Measurements from ENCODE around the gene ELAC2.

- TF ChIP-seq NFIC (IDR thresholded peaks at IDR 0.05; ENCODE audit: low read depth, low read length), result no peak
- no peak for TF ChIP-seq SRF (IDR thresholded peaks at IDR 0.05; ENCODE audit: low read depth in 2 of 2, low read length in 2 of 2)
- no peak for TF ChIP-seq KAT2A (conservative IDR thresholded peaks at IDR 0.05; ENCODE audit: control insufficient read depth, low read depth, low read length)
- TF ChIP-seq, protein P1, sequence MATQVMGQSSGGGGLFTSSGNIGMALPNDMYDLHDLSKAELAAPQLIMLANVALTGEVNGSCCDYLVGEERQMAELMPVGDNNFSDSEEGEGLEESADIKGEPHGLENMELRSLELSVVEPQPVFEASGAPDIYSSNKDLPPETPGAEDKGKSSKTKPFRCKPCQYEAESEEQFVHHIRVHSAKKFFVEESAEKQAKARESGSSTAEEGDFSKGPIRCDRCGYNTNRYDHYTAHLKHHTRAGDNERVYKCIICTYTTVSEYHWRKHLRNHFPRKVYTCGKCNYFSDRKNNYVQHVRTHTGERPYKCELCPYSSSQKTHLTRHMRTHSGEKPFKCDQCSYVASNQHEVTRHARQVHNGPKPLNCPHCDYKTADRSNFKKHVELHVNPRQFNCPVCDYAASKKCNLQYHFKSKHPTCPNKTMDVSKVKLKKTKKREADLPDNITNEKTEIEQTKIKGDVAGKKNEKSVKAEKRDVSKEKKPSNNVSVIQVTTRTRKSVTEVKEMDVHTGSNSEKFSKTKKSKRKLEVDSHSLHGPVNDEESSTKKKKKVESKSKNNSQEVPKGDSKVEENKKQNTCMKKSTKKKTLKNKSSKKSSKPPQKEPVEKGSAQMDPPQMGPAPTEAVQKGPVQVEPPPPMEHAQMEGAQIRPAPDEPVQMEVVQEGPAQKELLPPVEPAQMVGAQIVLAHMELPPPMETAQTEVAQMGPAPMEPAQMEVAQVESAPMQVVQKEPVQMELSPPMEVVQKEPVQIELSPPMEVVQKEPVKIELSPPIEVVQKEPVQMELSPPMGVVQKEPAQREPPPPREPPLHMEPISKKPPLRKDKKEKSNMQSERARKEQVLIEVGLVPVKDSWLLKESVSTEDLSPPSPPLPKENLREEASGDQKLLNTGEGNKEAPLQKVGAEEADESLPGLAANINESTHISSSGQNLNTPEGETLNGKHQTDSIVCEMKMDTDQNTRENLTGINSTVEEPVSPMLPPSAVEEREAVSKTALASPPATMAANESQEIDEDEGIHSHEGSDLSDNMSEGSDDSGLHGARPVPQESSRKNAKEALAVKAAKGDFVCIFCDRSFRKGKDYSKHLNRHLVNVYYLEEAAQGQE (IDR thresholded peaks at IDR 0.05; ENCODE audit: low read depth, low read length), result no peak
- TF ChIP-seq ASH2L (IDR thresholded peaks at IDR 0.05; ENCODE audit: borderline replicate concordance, low read depth), result no peak
- TF ChIP-seq CBFB (IDR thresholded peaks at IDR 0.05; ENCODE audit: low read depth), result no peak
- no peak for TF ChIP-seq PAX8 (IDR thresholded peaks at IDR 0.05)
- TF ChIP-seq, protein P2, sequence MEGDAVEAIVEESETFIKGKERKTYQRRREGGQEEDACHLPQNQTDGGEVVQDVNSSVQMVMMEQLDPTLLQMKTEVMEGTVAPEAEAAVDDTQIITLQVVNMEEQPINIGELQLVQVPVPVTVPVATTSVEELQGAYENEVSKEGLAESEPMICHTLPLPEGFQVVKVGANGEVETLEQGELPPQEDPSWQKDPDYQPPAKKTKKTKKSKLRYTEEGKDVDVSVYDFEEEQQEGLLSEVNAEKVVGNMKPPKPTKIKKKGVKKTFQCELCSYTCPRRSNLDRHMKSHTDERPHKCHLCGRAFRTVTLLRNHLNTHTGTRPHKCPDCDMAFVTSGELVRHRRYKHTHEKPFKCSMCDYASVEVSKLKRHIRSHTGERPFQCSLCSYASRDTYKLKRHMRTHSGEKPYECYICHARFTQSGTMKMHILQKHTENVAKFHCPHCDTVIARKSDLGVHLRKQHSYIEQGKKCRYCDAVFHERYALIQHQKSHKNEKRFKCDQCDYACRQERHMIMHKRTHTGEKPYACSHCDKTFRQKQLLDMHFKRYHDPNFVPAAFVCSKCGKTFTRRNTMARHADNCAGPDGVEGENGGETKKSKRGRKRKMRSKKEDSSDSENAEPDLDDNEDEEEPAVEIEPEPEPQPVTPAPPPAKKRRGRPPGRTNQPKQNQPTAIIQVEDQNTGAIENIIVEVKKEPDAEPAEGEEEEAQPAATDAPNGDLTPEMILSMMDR (IDR thresholded peaks at IDR 0.05 in 2 of 3, conservative IDR thresholded peaks at IDR 0.05 in 1 of 3; ENCODE audit: control insufficient read depth in 2 of 3, extremely low read depth in 1 of 3, insufficient read depth in 1 of 3, low read depth in 3 of 3, low read length in 3 of 3), result no peak
- TF ChIP-seq ZSCAN29 (IDR thresholded peaks at IDR 0.05), result no peak
- TF ChIP-seq HCFC1 (IDR thresholded peaks at IDR 0.05; ENCODE audit: low read length), result no peak
Measured at GRCh38 chr17:13008461-13008860, 9.4 kb downstream of the ELAC2 start.

Measured in GM12878 (cell line).